CD4-positive, alpha-beta T cell treated with Interferon gamma for 1 hour (primary cell): ENCODE measurements around the gene OR13J1.

ENCODE experiments used
- DNase-seq: peaks from one replicate; pipeline ENCODE4 v3.0.0-alpha.2; 2020

The OR13J1 gene

DNA sequence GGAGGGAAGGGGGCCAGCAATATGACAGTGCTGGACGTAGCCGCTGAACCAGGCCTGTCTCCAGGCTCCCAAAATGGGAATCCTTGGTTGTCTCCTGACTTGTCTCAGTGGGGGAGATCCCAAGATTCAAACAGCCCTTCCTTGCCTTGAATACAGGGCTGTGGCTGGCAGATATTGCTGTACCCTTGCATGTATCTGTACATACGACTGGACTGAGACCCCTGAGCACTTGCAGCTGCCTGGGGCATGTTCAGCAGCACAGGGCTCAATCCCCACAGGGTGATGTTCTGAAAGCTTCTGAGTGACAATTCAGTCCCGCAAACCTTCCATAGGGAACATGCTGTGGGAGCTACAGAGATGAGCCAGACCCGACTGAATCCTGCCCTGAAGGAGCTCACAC is 13.3 kb downstream of the OR13J1 start:
- no peak for DNase-seq

DNA sequence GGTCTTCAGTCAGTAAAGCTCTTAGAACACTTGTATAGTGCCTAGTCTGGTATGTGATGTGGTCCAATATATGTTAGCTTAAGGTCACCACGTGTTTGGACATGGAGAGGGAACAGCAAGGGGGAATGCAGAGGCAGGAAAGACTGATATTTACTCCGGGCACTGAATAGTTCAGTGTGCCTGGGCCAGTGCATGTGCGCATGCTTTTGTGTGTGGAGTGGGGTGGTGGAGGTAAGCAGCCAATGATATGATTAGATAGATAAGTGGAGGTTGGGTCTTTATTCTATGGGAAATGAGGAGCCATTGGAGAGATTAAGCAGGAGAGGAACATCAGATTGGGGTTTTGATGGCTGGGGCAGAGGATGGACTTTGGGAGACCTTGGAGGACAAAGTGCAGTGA is 14.0 kb downstream of the OR13J1 start:
- no peak for DNase-seq

DNA sequence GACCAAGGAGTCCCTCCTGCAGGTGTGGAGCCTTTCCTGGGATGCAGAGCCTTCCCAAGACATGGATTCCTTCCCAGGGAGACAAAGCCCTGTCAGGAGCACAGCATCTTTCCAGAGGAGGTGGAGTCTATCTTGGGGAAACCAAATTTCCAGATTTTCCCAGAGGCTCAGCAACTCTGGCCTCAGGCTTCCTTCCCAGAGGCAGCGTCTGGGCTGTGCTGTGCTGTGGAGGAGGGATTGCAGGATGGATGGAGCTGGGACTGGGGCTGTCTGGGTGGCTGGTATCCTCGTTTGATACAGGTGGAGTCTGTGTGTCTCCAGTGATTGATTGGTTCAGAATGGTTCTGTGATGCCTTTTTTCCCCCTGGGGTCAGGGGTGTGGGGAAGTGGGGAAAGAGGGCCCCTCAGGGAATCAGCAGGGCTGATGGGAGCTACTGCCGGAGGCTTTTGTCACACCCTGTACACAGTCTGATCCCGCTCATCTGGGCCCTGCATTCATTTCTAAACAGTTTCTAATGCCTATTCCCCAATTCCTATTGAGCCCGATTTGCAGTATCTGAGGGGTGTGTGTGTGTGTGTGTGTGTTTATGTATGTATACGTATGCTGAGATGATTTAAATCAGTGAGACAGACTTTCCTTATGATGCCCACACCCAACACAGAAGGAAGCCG is 16.0 kb downstream of the OR13J1 start:
- no peak for DNase-seq

DNA sequence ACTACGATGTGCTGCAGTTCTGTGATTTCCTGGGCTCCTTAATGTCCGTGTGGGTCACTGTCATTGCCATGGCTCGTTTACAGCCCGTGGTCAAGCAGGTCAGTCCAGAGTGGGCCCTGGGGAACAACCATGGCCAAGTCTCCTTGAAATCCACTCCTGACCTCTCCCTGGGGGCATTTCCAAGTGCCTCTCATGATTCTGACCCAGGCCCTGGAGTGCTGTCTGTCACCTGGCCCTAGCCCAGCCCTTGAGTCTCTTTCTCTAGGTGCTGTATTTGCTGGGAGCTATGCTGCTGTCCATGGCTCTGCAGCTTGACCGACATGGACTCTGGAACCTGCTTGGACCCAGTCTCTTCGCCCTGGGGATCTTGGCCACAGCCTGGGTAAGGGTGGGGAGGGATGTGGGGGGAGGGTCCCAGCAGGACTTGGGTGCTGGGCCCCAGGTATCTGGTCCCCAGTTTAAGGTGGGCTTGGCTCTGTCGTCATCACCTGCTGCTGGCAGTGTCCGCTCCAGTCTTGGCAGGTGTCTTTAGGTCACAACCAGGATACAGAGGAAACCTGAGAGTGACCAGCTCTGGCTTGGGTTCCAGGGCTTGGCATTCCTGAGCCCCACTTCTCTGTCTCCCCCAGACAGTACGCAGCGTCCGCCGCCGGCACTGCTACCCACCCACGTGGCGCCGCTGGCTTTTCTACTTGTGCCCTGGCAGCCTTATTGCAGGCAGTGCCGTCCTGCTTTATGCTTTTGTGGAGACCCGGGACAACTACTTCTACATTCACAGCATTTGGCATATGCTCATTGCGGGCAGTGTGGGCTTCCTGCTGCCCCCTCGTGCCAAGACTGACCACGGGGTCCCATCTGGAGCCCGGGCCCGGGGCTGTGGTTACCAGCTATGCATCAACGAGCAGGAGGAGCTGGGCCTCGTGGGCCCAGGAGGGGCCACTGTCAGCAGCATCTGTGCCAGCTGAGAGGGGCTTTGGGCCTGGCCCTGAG is 17.0 kb downstream of the OR13J1 start:
- no peak for DNase-seq

DNA sequence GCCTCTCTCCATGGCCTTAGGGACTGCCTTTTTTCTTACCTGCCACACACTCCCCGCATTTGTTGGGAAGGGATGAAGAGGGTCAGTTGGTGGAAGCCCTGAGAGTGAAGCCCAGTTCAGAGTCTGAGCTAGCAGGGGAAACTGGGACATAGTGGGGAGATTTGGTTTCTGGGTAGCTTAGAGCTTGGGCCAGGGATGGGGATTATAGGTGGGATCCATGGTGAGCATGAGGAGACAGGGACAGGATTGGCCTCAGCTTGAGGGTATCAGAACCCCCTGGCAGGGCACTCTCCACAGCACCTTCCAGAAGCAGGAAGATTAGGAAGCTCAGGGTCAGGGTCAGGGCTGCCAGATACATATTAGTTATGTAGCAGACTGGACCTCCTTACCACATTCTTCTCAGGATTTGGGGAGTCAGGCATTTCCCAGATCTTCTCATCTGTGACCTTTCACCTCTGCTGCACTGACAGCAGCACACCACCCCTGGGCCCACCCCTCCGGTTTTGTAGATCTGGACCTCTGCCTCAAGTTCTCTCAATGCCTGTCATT is 17.9 kb downstream of the OR13J1 start:
- no peak for DNase-seq

GRCh38 chr9:35847792-35848572 is 22.2 kb downstream of the OR13J1 start:
- DNase-seq = no peak

GRCh38 chr9:35845824-35846771 is 24.1 kb downstream of the OR13J1 start:
- no peak for DNase-seq

DNA sequence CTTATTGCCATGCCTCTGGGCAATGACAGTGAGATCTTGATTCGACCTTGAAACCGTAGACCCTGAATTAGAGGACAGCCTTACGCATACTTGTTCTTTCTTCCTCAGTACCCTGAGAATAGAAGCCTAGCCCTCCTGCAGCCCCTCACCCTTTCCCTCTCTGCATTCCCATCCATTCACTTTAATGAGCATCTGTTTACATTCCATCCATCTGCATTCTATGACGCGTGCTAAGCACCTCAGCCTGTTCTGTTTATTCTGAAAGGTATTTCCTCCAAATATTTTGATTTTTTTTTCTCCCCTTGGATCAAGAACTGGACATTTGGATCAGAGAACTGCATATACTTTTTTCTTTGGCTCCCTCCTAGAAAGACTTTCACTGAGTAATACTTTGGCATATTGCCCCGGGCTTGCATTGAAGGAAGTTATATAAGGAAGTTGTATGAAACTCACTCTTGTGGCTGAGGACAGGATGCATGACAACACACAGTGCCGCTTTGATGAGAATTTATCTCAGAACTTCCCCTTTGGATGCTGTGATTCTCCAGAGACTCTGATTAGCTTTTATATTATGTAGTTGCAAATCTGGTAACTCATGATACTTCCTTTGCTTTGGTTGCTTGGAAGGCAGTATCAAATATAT is 25.5 kb downstream of the OR13J1 start:
- peak; percentile 56 for DNase-seq

- DNase-seq = peak; percentile 22
Observed at GRCh38 chr9:35842795-35843194, 27.4 kb downstream of the OR13J1 start.

GRCh38 chr9:35842020-35842745 is 28.0 kb downstream of the OR13J1 start:
- no peak for DNase-seq

DNA sequence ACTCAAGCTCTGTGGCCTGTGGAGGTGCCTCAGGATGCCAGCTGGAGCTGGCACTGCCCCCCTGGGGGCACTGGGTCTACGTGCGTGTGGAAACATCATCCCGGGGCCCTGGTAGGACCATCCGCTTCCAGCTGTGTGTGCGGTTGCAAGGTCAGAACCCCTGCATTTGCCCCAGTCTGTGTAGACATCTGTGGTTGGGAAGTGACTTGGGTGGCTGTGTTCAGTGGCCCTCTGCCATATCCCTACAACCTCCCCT is 28.6 kb downstream of the OR13J1 start:
- DNase-seq = no peak

DNA sequence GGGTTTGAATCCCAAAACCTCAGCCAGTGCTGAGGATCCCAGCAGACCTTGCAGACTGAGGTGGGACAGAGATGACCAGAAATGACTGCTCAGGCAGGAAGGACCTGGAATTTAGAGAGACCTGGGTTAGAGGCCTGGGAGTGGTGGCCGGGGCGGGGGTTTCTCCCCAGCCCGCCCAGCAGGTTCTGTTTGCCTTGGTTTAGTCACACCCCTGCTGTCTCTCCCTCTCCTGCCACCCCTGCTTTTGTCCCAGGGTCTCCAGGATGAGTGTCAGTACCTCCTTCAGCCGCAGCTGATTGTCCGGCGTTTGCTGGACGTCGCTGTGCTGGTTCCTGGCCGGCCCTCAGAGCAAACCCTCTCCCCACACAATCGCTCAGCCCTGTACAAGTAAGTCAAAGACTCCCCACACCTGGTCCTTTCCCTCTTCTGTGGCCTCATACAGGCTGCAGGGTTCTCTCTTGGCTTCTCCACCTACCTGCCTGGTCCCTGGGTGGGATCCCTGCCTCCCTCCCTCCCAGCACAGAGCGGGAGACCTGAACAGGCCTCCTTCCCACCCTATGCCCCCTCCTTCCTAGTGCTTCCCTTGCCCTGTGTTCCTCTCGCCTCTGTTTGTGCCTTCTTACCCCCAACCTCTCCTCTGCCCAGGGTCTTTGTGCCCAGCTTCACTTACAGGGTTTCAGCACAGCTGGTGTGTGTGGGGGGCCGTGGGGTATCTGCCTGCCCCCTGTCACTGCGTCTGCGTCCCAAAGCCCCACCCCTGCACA is 29.1 kb downstream of the OR13J1 start:
- DNase-seq = no peak

- DNase-seq = no peak
Observed at GRCh38 chr9:35839926-35840325, 30.3 kb downstream of the OR13J1 start.

DNA sequence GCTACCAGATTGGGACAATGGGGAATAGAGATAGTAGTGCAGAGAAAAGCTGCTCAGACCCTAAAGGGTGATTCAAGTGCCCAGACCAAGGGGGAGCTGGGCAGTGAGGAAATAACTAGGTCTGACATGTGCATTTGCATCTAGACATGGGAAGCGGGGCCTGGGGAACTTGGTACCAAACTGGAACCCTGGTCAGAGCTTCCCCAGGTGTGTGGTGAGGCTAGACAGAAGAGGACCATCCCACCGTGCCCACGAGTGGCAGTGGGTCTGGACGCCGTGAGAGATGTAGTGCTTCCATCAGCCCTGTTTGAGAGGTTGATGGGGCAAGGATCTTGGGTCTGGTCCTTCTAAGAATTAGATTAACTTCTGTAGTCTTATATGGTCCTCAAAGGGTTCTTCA is 33.6 kb downstream of the OR13J1 start:
- no peak for DNase-seq

- no peak for DNase-seq
Observed at GRCh38 chr9:35835766-35836165, 34.4 kb downstream of the OR13J1 start.

DNA sequence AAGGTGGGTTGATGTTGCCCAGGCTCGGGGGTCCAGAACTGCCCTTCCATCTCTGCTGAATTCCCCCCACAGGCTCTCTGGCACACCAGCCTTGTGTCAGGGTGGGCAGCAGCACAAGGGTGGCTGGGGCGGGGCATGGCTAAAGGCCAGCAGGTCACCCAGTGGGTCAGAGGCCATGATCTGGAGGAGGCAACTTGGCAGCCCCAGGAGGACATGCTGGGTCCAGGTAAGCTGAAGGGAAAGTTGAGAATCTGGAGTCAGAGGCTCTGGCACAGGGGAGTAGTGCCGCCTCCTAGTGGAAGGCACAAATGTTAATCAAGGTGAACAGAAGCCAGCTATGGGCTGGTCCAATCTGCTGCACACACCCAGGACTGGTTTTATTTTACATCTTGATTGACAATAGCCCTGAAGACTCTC is 35.0 kb downstream of the OR13J1 start:
- DNase-seq = no peak

- DNase-seq = no peak
Observed at GRCh38 chr9:35834260-35835215, 35.7 kb downstream of the OR13J1 start.

DNA sequence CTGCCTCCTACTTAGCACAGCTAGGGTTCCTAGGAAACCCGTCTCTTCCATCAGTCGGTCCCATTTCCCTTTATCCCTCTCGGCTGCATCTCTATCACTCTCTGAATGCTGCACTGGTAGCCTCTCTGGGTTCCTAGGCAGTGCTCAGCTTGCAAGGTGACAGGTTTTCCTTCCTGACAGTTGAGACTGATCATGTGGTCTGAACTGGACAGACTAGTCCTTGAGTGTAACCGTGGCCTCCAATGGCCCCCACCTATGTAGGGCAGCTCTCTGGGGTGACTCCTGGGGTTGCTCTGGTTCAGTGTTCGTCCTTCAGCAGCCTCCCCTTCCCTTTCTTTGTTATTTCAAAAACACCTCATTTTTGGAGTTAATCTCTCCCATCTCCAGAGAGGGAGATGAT is 37.4 kb downstream of the OR13J1 start:
- DNase-seq = no peak

DNA sequence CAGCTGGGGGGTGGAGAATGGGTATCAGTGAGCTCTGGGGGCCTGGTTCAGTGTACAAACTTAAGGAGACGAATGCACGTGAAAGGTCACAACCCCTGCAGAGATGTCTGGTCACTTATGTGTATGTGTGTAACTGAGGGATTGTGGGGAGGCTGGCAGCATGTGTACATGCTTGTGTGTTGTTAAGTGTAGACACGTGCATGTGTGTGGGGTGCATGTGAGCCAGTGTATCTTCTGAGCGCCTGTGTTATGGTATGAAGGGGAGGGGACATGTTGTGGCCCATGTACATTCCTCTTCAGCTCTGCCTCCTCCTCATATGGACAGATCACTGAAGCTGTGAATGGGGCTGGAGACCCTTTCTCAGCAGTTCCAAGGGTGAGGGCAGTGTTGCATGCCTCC is 39.2 kb downstream of the OR13J1 start:
- no peak for DNase-seq
